Smooth muscle cell (in vitro differentiated cells): Measurements from ENCODE around the gene MROH8. TPM values are rescaled to one million over a fixed set of nuclear protein-coding genes. Genes with fewer than 3 reads are reported as not detected.

ENCODE experiments used
- DNase-seq: peaks from one replicate; lab custom pipeline; 2025; ENCODE audit not compliant: unreplicated experiment; lab: John Stamatoyannopoulos, UW
- H2AFZ ChIP-seq: fragments of 200-600 bp; sonication (generic); 2 replicates; pipeline ENCODE4 v1.6.0; 2016; ENCODE audit warnings: antibody characterized with exemption, low read depth, mild to moderate bottlenecking
- H3F3A ChIP-seq: fragments of 200-600 bp; sonication (generic); 2 replicates; pipeline ENCODE4 v1.6.0; 2017; ENCODE audit warnings: antibody characterized with exemption, low read depth
- H3K27ac ChIP-seq: fragments of 200-600 bp; sonication (generic); 2 replicates; pipeline ENCODE4 v1.5.1; 2016; ENCODE audit warnings: low read depth, mild to moderate bottlenecking
- H3K27me3 ChIP-seq: fragments of 200-600 bp; sonication (generic); 2 replicates; pipeline ENCODE4 v1.6.1; 2016; ENCODE audit warnings: low read depth, mild to moderate bottlenecking
- H3K36me3 ChIP-seq: fragments of 200-600 bp; sonication (generic); 2 replicates; pipeline ENCODE4 v1.5.1; 2016; ENCODE audit warnings: low read depth
- H3K4me1 ChIP-seq: fragments of 200-600 bp; sonication (generic); 2 replicates; pipeline ENCODE4 v1.5.1; 2016; ENCODE audit warnings: low read depth
- H3K4me2 ChIP-seq: fragments of 200-600 bp; sonication (generic); 2 replicates; pipeline ENCODE4 v1.6.0; 2016; ENCODE audit warnings: mild to moderate bottlenecking
- H3K4me3 ChIP-seq: fragments of 200-600 bp; sonication (generic); 2 replicates; pipeline ENCODE4 v1.5.1; 2016; ENCODE audit warnings: mild to moderate bottlenecking
- H3K79me2 ChIP-seq: fragments of 200-600 bp; sonication (generic); 2 replicates; pipeline ENCODE4 v1.6.0; 2016; ENCODE audit warnings: low read depth, mild to moderate bottlenecking
- H3K9ac ChIP-seq: fragments of 200-600 bp; sonication (generic); 2 replicates; pipeline ENCODE4 v1.6.0; 2016; ENCODE audit warnings: low read depth
- H3K9me3 ChIP-seq: fragments of 200-600 bp; sonication (generic); replicated peaks from 2 replicates; pipeline ENCODE4 v1.5.1; 2016; ENCODE audit warnings: low read depth
- H4K20me1 ChIP-seq: fragments of 200-600 bp; sonication (generic); 2 replicates; pipeline ENCODE4 v1.6.0; 2016; ENCODE audit warnings: low read depth
- WGBS: methylation state at CpG from one replicate; pipeline ENCODE4 v1.1.7; 2016; ENCODE audit warnings: low lambda C conversion rate; 5-methylcytosine and 5-hydroxymethylcytosine counted together
- polyA plus RNA-seq: library from polyadenylated mRNA; unstranded; fragments of >200 nt; fragmentation: Nextera tagmentation; extraction: Ambion mirVana; gene quantifications from 2 replicates; pipeline ENCODE4 v1.2.1, GENCODE V29; 2016
- total RNA-seq: library from RNA; depleted of rRNA; stranded (reverse); fragments of >200 nt; gene quantifications from 2 replicates; pipeline ENCODE4 v1.2.3, GENCODE V29; 2014
- TF ChIP-seq, protein P1 (sequence below): fragments of 200-600 bp; sonication (generic); IDR thresholded peaks from 2 replicates; pipeline ENCODE4 v1.5.1; 2017; ENCODE audit warnings: borderline replicate concordance, mild to moderate bottlenecking, antibody characterized with exemption; ENCODE audit not compliant: insufficient read depth, poor library complexity, severe bottlenecking

The MROH8 gene
- total and polyA plus RNA-seq, 2 experiments from 2014 or later = 0.81 to 1.6 TPM

GRCh38 chr20:37201827-37202162, 22.4 kb upstream of the MROH8 start:
- H3K9me3 ChIP-seq = no peaks in the 10 kb centered on the region
- H3K4me2 ChIP-seq = peak overlapping the region; percentile 78
- peak overlapping the region; percentile 74 for H3K9ac ChIP-seq
- H3K4me1 ChIP-seq = peaks cover 26% of the 10 kb centered on the region
- peaks cover 15% of the 10 kb centered on the region for H3F3A ChIP-seq
- H4K20me1 ChIP-seq = peaks cover 85% of the 10 kb centered on the region
- WGBS = 29% methylated on average over 2 of the region's 2 CpGs
- no peak overlapping the region for H2AFZ ChIP-seq
- peak overlapping the region; percentile 11 for H3K4me3 ChIP-seq
- peaks cover 7% of the 10 kb centered on the region for H3K36me3 ChIP-seq
- H3K79me2 ChIP-seq = peaks cover 35% of the 10 kb centered on the region
- H3K27ac ChIP-seq = peak overlapping the region; percentile 94
- DNase-seq = no peak
- no peaks in the 10 kb centered on the region for H3K27me3 ChIP-seq
- TF ChIP-seq, protein P1, sequence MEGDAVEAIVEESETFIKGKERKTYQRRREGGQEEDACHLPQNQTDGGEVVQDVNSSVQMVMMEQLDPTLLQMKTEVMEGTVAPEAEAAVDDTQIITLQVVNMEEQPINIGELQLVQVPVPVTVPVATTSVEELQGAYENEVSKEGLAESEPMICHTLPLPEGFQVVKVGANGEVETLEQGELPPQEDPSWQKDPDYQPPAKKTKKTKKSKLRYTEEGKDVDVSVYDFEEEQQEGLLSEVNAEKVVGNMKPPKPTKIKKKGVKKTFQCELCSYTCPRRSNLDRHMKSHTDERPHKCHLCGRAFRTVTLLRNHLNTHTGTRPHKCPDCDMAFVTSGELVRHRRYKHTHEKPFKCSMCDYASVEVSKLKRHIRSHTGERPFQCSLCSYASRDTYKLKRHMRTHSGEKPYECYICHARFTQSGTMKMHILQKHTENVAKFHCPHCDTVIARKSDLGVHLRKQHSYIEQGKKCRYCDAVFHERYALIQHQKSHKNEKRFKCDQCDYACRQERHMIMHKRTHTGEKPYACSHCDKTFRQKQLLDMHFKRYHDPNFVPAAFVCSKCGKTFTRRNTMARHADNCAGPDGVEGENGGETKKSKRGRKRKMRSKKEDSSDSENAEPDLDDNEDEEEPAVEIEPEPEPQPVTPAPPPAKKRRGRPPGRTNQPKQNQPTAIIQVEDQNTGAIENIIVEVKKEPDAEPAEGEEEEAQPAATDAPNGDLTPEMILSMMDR = no peak

DNA sequence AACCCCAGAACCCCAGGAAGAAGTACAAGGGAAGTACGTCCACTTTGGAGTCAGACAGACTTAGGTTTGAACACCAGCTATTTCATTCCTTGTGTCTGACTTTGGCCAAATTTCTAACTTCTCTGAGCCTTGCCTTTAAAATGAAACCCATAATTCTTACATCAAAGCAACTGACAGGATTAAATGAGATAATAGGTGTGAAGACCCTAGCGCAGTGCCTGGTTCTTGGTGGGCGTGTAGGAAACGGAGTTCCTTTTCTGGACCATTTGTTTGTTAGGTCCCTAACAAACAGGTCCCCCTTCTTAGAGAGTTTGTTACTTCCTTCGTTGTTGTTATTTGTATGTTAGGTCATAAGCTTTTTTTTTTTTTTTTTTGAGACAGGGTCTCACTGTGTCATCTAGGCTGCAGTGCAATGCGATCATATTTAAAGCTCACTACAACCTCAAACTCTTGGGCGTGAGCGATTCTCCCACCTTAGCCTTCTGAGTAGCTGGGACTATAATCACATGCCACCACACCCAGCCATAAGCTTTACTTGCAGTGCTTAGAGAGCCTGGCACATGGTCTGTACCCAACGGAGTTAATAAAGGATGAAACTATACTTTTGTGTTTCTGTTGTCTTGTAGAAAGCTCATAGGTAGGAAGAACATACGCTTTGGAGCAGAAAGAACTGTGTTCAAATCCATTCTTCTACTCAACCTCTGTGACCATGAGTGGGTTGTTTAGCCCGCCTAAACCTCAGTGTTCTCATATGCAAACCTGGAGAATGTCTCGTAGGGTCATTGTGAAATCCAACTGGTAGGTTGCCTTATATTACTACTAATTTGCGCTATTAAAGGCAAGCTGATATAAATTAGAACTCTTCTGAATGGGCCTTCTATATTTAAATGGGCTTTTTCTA, 21.8 kb upstream of the MROH8 start:
- 93% methylated on average over 13 of the region's 13 CpGs for WGBS
- Histone ChIP-seq H3K9ac (peak overlapping the region; percentile 74), H3K27ac (peak overlapping the region; percentile 94), H4K20me1 (peaks cover 87% of the 10 kb centered on the region), H3K27me3 (no peaks in the 10 kb centered on the region), H3K9me3 (no peaks in the 10 kb centered on the region), H2AFZ (no peak overlapping the region), H3K4me2 (peak overlapping the region; percentile 78), H3K36me3 (peaks cover 4% of the 10 kb centered on the region), H3K4me1 (peaks cover 26% of the 10 kb centered on the region), H3K79me2 (peaks cover 40% of the 10 kb centered on the region), H3K4me3 (no peak overlapping the region), H3F3A (peaks cover 15% of the 10 kb centered on the region)
- no peak for DNase-seq
- TF ChIP-seq, protein P1 = no peak

- Histone ChIP-seq H2AFZ (no peak overlapping the region), H3K4me2 (no peak overlapping the region), H3K27me3 (no peaks in the 10 kb centered on the region), H3K4me1 (peaks cover 20% of the 10 kb centered on the region), H3K27ac (peak overlapping the region; percentile 94), H3K9ac (no peak overlapping the region), H3K36me3 (peaks cover 3% of the 10 kb centered on the region), H3K79me2 (peaks cover 45% of the 10 kb centered on the region), H3K4me3 (no peak overlapping the region), H4K20me1 (peaks cover 88% of the 10 kb centered on the region), H3F3A (peaks cover 16% of the 10 kb centered on the region), H3K9me3 (no peaks in the 10 kb centered on the region)
- TF ChIP-seq, protein P1 = no peak
- WGBS = 97% methylated on average over 4 of the region's 4 CpGs
- no peak for DNase-seq
Measured at GRCh38 chr20:37200376-37200775, 21.0 kb upstream of the MROH8 start.
